HL-60 (cell line): ENCODE measurements around the gene NCKIPSD. TPM values are rescaled to one million over a fixed set of nuclear protein-coding genes. Genes with fewer than 3 reads are reported as not detected.

Experiments used
- DNase-seq, 2 experiments: peaks; one replicate each; pipeline ENCODE4 v3.0.0-alpha.2; 2010 to 2020; ENCODE audit warnings: low read depth in 1 of 2, low spot score in 1 of 2
- H3K27ac ChIP-seq: fragments of 250-450 bp; sonication (Bioruptor Pico); replicated peaks from 2 replicates; pipeline ENCODE4 v1.5.1; 2020; ENCODE audit warnings: mild to moderate bottlenecking, moderate library complexity
- H3K27me3 ChIP-seq: fragments of 250-450 bp; sonication (Bioruptor Pico); 2 replicates; pipeline ENCODE4 v1.5.1; 2021; ENCODE audit warnings: mild to moderate bottlenecking, moderate library complexity; ENCODE audit not compliant: insufficient read depth, poor library complexity, severe bottlenecking
- H3K4me3 ChIP-seq: replicated peaks from 2 replicates; pipeline ENCODE4 v1.5.1; 2011; ENCODE audit warnings: mild to moderate bottlenecking, control low read depth, low read length; ENCODE audit not compliant: insufficient read depth
- GABPA ChIP-seq: IDR thresholded peaks from 2 replicates; pipeline ENCODE4 v1.6.1; 2012; ENCODE audit warnings: low read depth
- POLR2AphosphoS5 ChIP-seq: IDR thresholded peaks from 2 replicates; pipeline ENCODE4 v1.6.1; 2012; ENCODE audit warnings: low read depth
- microRNA-seq: library from miRNA; unstranded; fragments of <30 nt; microRNA quantifications from one replicate; pipeline ENCODE4, GENCODE V29; 2018

Gene NCKIPSD

DNA sequence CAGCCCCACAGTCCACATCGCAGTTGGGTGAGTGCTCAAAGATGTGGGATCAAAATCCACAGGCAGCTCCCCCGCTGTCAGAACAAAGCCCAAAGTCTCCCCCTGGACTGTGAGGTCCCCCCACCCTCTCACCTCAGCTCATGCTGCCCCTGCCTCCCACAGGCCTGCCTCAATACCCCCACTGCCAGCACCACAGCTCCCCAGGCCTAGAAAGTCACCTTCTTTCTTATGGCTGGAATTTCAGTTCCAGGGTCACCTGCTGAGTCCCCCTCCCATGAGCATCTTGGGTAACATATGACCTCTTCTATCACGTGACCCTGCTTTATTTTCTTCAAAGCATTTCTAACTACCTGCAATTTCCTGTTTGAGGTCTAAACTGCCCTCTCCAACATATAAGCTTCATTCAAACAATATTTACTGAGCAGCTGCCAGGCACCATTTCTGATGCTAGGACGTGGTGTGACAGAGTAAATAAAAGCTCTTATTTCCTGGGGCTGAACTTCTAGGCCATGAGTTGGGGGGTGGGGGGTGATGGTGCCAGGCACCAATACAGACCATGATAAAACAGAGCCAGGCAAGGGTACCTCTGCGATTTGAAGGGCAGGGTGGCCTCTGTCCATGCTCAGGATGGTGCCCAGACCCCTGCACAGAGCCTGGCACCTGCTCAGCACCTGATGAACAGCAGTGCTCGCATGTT lies 61.7 kb downstream of the NCKIPSD start:
- DNase-seq, result no peak
- H3K27ac ChIP-seq, result 0 out of 2 replicates have a peak overlapping the region, but pooled peaks have one; percentile 7
- H3K27me3 ChIP-seq, result no peaks in the 10 kb centered on the region
- TF ChIP-seq POLR2AphosphoS5, result no peak
- no peak for TF ChIP-seq GABPA
- no peak overlapping the region for H3K4me3 ChIP-seq

Small RNAs within 50 kb of the gene (microRNA-seq; reads per million reads assigned to microRNA genes)
- gene MIR4793, result not detected
